Stimulated activated CD8-positive, alpha-beta memory T cell treated with anti-CD3 and anti-CD28 coated beads, Interleukin-15, amount 100 ng/mL, for 1 hour (primary cell): Measurements from ENCODE around the gene C9orf78.

Experiments
- DNase-seq: peaks from one replicate; pipeline ENCODE4 v3.0.0-alpha.2; 2020; ENCODE audit warnings: low read depth

The C9orf78 gene

GRCh38 chr9:129839324-129840023 lies 4.4 kb upstream of the C9orf78 start:
- DNase-seq = no peak

- DNase-seq = no peak
These were observed 3.7 kb upstream of the C9orf78 start for GRCh38 chr9:129838707-129839259.

GRCh38 chr9:129836311-129837007 lies 1.4 kb upstream of the C9orf78 start:
- no peak for DNase-seq

GRCh38 chr9:129835860-129836223 lies 767 bp upstream of the C9orf78 start:
- no peak for DNase-seq

GRCh38 chr9:129834489-129835127 lies 467 bp downstream of the C9orf78 start:
- DNase-seq = no peak

DNA sequence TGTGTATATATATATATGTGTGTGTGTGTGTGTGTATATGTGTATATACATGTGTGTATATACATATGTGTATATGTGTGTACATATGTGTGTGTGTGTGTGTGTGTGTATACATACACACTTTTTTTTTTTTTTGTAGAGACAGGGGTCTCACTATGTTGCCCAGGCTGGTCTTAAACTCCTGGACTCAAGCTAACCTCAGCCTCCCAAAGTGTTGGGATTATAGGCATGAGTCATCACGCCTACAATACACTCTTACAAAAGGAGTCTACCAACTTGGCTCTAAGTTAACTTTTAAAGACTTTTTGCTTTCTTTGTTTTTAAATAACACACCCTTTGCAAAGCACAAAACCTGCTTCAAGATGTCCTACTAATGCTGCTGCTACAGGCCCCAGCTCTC lies 2.1 kb downstream of the C9orf78 start:
- DNase-seq = no peak

DNA sequence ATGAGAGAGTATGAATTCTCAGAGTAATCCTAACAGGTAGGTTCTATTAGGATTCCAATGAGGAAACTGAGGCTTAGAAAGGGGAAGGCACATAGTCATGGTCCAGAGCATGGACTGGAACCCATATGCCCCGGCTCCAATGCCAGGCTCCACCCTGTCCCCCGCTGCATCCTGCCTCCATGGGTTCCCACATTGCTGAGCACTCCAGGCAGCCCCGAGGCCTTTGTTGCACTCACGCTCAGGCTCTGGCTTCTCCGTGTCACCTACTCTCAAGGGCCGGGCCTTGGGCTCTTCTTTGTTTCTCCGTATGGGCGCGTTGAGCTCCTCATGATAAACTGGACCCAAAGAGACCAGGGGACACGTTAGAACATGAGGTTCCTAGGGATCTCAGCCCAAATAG lies 6.1 kb downstream of the C9orf78 start:
- no peak for DNase-seq

DNA sequence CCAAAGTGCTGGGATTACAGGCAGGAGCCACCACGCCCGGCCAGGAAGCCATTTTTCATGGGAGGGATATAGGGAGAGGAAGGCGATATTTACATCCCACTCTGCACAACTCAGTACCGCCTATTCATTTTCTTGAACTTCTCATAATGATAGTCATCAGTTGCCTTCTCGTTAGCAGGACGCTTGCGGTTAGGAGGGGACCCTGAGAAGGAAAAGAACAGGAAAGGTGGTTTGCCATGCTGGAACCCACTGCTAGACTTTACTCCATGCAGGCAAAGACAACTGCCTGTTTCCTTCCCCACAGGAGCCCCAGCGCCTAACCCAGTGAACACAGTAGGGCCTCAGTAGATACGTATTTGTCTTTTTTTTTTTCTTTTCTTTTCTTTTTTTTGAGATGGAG lies 7.0 kb downstream of the C9orf78 start:
- no peak for DNase-seq

DNA sequence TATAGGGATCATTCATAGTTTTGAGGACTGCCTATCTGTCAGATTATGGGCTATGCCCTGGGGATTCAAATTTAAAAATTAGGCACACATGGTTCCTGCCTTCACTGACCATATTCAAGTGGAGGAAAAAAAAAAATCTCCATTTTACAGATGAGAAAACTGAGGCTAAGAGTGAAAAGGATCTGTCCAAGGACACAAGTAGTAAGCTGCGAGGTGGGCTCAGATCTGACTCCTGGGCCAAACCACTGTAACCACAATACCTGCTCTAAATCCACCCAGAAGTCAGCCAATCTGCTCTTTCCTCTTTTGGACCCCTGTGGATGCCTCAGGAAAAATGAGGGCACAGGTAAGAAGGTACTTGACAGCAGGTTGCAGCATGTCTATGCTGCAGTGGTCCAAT lies 8.3 kb downstream of the C9orf78 start:
- no peak for DNase-seq

GRCh38 chr9:129826344-129826743 lies 8.7 kb downstream of the C9orf78 start:
- DNase-seq = no peak

GRCh38 chr9:129823935-129824601 lies 11.0 kb downstream of the C9orf78 start, which contains the start of gene TOR1A:
TOR1A (minus strand) TSS chr9:129824136; CDS start chr9:129824085, 51 bp downstream.
- peak; percentile 89 for DNase-seq

DNA sequence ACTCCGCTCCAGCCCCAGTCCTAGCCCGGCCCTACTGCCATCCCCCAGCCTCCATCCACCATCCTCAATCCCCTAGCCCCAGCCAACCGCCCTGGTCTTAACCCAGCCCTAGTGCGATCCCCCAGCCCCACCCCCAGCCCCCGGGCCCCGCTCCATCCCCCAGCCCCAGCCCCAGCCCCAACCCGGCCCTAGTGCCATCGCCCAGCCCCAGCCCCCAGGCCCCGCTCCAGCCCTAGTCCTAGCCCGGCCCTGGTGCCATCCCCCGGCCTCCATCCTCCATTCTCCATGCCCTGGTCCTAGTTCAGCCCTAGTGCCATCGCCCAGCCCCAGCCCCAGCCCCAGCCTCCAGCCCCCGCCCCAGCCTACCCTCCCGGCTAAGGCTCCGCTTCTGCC lies 11.5 kb downstream of the C9orf78 start:
- no peak for DNase-seq

GRCh38 chr9:129822898-129823541 lies 12.1 kb downstream of the C9orf78 start:
- DNase-seq = no peak

DNA sequence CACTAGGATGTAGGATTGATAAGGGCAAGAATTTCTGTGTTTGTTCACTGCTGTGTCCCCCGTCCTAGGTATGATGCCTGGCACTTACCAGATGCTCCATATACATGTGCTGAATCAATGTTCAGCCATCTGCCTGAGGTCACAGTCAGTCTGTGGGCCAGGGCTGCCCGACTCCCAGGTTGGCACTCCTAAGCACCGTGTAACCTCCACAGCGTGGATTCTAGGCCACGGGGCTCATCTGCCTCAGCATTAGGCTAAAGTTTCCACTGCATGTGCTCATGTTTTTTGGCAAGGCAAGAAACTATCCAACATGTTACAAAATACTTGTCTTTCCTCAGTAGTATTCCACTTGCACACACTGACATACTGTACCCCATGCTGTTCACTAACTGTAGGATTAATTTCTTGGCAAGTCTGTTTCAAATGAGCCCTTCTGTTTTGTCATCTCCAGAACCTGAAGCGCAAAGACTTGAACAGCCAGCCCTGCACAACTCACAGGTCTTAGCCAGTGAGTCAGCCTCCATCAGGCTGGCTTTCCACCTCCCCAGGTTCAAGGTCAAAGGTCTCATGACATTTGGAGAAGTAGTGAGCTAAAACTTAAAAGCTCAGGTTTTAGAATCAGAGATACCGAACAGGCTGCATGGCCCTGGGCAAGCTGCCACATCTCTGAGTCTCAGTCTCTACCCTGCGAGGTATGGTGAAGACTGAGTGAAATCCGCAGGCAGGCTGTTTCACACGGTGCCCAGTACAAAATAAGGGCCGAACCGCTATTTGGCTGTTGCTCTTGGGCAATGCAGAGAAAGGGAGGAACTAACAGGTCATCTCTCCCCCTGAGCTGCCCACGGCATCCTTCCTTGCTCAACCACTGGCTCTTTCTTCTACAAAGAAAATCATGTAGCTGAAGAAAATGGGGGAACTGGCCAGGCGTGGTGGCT lies 18.3 kb downstream of the C9orf78 start:
- no peak for DNase-seq

DNA sequence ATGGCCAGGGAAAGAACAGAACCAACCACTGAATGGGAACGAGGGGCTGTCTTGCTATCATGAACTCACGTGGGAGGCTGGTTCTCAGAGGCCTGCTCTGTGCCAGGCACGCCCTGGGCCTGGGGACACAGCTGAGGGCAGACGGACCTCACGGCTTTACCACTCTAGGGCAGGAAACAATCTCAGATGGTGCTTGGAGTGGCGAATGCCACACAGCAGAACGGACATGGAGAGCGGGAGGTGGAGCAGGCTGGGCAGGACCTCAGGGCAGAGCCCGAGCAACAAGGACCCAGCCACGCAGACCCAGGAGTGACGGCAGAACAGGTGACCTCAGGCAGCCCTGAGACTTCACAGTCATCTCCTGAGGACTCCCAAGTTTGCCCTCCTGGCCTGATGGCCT lies 19.8 kb downstream of the C9orf78 start:
- no peak for DNase-seq

DNA sequence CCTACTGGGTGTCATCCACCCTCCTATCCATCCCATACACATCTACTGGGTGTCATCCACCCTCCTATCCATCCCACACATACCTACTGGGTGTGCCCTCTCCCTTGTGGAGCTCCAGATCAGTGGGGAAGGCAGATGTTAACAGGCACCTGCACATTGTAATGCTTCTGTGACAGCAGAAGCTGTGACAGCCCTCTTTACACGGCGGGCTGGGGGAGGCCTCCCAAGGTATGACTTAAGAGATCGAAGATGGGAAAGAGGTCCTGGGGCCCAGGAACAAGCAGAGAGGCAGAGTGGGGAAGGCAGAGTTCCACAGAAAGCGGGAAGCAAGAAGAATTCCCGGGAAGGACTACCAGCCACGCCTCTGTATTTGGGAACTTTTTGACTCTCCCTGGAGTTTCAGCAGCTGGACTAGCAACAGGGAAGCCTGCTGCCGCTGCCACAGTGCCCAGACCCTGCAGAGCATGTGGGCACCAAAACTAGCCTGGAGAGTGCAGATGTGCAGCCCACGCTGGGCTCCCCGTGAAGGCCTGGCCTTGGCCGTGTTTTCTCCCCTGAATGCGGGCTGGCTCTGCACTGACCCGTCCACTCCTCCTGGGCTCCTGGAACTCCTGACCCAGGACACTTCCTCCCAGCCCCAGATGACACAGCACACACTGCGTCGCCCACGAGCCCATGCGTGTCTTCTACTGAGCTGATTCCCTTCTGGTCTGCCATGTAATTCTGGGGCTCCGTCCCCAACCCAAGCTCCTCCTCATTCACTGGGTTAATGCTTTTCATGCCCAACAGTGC lies 20.4 kb downstream of the C9orf78 start:
- no peak for DNase-seq

- no peak for DNase-seq
These were observed 21.4 kb downstream of the C9orf78 start for GRCh38 chr9:129813661-129814060.

GRCh38 chr9:129812385-129812784 lies 22.7 kb downstream of the C9orf78 start:
- DNase-seq = no peak

DNA sequence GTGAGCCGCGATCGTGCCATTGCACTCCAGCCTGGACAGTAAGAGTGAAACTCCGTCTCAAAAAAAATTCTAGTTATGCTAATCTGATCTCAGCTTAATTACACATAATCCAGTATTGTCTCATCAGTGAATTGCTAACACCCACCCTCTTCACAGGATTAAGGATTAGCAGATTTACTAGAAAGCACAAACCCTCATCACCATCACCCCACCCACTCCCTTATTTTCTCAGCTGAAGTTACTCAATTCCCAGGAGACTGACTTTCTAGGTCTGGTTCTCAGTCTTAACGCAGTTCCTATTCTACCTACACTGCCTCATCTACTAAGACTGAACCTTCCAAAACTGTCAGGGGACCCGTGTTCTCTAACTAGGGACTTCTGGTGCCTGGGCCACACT lies 23.1 kb downstream of the C9orf78 start:
- no peak for DNase-seq

DNA sequence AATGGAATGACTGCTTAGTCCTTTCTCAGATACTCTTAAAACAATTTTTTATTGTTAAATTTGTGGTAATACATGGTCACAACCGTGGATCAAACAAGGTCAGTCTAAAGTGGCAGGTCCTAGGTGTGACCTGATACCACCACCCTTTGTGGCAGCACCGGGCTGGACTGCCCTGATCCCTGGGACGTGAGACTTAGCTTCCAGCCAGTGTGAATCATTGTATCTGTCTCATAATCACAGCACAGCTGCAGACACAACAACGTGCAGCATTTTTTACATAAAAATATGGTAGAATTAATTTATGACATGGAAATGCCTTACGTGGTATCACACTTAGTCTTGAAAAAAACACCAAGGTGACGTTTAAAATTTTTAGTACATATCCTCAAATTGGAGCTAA lies 24.3 kb downstream of the C9orf78 start:
- DNase-seq = no peak
